Glutamatergic neuron (in vitro differentiated cells): ENCODE measurements around the gene RNASE8. TPM values are rescaled to one million over a fixed set of nuclear protein-coding genes. Genes with fewer than 3 reads are reported as not detected.

Source experiments
- DNase-seq: peaks from one replicate; pipeline ENCODE4 v3.0.0; 2022
- H3K27ac Mint-ChIP-seq: one replicate; pipeline ENCODE4 v1.8.0; 2020; ENCODE audit warnings: mild to moderate bottlenecking, mixed read lengths, inconsistent platforms; ENCODE audit not compliant: unreplicated experiment
- H3K27me3 Mint-ChIP-seq: one replicate; pipeline ENCODE4 v1.8.0; 2020; ENCODE audit warnings: mild to moderate bottlenecking, moderate library complexity, mixed read lengths, inconsistent platforms; ENCODE audit not compliant: unreplicated experiment
- H3K36me3 Mint-ChIP-seq: one replicate; pipeline ENCODE4 v1.8.0; 2020; ENCODE audit warnings: mild to moderate bottlenecking, mixed read lengths, inconsistent platforms; ENCODE audit not compliant: unreplicated experiment
- H3K4me1 Mint-ChIP-seq: one replicate; pipeline ENCODE4 v1.8.0; 2020; ENCODE audit warnings: mild to moderate bottlenecking, low read depth, mixed read lengths, inconsistent platforms; ENCODE audit not compliant: unreplicated experiment
- H3K4me3 Mint-ChIP-seq: one replicate; pipeline ENCODE4 v1.8.0; 2020; ENCODE audit warnings: mild to moderate bottlenecking, mixed read lengths, inconsistent platforms; ENCODE audit not compliant: unreplicated experiment
- H3K9me3 Mint-ChIP-seq: one replicate; pipeline ENCODE4 v1.8.0; 2020; ENCODE audit warnings: mild to moderate bottlenecking, moderate library complexity, mixed read lengths, inconsistent platforms; ENCODE audit not compliant: unreplicated experiment
- total RNA-seq: library from RNA; stranded (reverse); fragmentation: NEBNext Ultra II Directional; extraction: Animal tissue kit (Norgen Biotek cat#: 25700); gene quantifications from one replicate; pipeline ENCODE4 v1.2.1, GENCODE V29; 2021; ENCODE audit not compliant: unreplicated experiment
- TF ChIP-seq, protein P1 (sequence below): fragments of 200-600 bp; sonication (generic); IDR thresholded peaks from one replicate; pipeline ENCODE4 v1.5.0; 2021; ENCODE audit not compliant: partially characterized antibody, unreplicated experiment

The RNASE8 gene
- total RNA-seq, 1 donor from 2014 or later = not detected

DNA sequence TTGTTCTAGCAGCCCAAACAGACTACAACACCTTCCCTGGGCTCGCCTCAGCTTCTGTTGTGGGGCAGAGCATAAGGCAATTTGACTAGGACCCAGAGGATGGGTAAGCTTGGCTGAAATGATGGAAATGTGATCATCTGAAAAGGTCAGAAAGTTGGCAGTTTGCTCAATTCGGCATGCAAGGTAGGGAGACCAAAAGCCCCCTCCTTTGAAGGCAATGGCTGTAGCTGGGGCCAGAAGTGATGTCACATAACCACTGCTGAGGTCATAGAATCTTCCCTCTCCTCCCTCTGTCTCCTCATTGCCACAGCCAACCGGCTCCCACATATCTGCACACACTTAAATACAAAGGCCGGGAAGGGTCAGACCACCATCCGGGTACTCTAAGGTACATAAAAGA is 27.7 kb upstream of the RNASE8 start, which contains the start of gene TPPP2:
TSS of gene TPPP2 (plus strand) at position 301 of the 400 bp plus-strand sequence. CDS start 365 bp downstream, outside the sequence.
- Mint-ChIP-seq H3K36me3 (no peaks in the 10 kb centered on the region), H3K4me1 (peaks cover 3% of the 10 kb centered on the region), H3K27me3 (peaks cover 6% of the 10 kb centered on the region), H3K27ac (no peak within 1 kb of the TSS), H3K4me3 (no peak within 1 kb of the TSS), H3K9me3 (peaks cover 6% of the 10 kb centered on the region)
- no peak for DNase-seq
- TF ChIP-seq, protein P1, sequence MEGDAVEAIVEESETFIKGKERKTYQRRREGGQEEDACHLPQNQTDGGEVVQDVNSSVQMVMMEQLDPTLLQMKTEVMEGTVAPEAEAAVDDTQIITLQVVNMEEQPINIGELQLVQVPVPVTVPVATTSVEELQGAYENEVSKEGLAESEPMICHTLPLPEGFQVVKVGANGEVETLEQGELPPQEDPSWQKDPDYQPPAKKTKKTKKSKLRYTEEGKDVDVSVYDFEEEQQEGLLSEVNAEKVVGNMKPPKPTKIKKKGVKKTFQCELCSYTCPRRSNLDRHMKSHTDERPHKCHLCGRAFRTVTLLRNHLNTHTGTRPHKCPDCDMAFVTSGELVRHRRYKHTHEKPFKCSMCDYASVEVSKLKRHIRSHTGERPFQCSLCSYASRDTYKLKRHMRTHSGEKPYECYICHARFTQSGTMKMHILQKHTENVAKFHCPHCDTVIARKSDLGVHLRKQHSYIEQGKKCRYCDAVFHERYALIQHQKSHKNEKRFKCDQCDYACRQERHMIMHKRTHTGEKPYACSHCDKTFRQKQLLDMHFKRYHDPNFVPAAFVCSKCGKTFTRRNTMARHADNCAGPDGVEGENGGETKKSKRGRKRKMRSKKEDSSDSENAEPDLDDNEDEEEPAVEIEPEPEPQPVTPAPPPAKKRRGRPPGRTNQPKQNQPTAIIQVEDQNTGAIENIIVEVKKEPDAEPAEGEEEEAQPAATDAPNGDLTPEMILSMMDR = no peak

- TF ChIP-seq, protein P1 = no peak
- Mint-ChIP-seq H3K4me3 (no peak overlapping the region), H3K4me1 (peaks cover 3% of the 10 kb centered on the region), H3K36me3 (no peaks in the 10 kb centered on the region), H3K9me3 (peaks cover 6% of the 10 kb centered on the region), H3K27ac (no peak overlapping the region), H3K27me3 (peaks cover 6% of the 10 kb centered on the region)
- DNase-seq = no peak
These were observed 27.1 kb upstream of the RNASE8 start for GRCh38 chr14:21030531-21030930.

GRCh38 chr14:21032326-21033132 is 25.1 kb upstream of the RNASE8 start:
- TF ChIP-seq, protein P1 = no peak
- no peak overlapping the region for H3K27ac Mint-ChIP-seq
- no peaks in the 10 kb centered on the region for H3K36me3 Mint-ChIP-seq
- peaks cover 3% of the 10 kb centered on the region for H3K27me3 Mint-ChIP-seq
- no peak overlapping the region for H3K4me3 Mint-ChIP-seq
- H3K9me3 Mint-ChIP-seq = peaks cover 6% of the 10 kb centered on the region
- no peaks in the 10 kb centered on the region for H3K4me1 Mint-ChIP-seq
- DNase-seq = no peak

DNA sequence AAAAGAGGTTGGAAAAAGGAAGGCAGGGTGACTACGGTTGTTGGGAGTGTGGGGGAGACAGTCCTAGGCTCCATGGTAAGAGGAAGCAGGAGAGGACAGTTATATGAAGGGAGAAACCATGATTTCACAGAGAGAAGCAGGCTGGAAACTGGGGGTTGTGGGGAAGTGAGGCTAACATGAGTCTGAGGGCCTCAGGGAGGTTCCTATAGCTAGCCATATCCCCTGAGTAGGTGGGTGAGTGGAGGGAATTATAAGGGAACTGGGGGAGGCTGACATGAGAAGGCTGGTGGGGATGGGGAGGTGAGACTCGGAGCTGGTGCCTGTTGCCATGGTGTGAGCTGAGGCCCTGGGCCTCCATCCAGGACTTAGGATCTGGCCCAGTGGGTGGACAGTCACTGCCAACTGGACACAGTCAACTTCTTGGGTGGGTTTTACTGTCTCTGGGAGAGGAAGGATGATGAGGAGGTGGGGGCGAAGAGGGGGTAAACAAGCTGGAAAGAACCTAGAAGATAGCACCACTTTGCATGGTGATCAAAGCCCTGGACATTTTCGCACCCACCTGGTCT is 24.4 kb upstream of the RNASE8 start:
- H3K27ac Mint-ChIP-seq = no peak overlapping the region
- no peak for DNase-seq
- H3K4me1 Mint-ChIP-seq = peaks cover 5% of the 10 kb centered on the region
- no peaks in the 10 kb centered on the region for H3K36me3 Mint-ChIP-seq
- H3K4me3 Mint-ChIP-seq = no peak overlapping the region
- peaks cover 6% of the 10 kb centered on the region for H3K9me3 Mint-ChIP-seq
- TF ChIP-seq, protein P1 = no peak
- H3K27me3 Mint-ChIP-seq = peaks cover 4% of the 10 kb centered on the region

DNA sequence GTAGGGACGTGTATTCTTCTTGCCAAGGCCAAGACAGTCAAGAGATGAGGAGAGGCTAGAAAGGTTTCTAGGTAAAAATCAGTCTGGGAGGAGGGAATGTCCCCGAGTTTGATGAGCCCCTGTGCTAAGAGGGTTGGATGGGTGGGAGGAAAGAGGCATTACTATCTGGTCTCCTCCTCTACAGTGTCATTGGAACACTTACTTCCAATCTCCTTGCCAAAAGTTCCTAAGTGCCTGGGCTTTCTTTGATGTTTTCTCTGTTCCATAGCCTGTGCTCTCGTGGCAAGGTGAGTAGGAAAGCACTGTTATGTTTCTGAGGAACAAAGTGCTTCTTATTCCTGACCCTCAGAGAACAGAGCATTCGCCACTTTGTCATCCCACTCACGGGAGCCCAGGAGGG is 22.9 kb upstream of the RNASE8 start, which contains the start of gene RNASE13:
TSS of gene RNASE13 (minus strand) at position 101 of the 400 bp plus-strand sequence. CDS start 519 bp downstream, outside the sequence.
- peaks cover 6% of the 10 kb centered on the region for H3K9me3 Mint-ChIP-seq
- H3K27ac Mint-ChIP-seq = no peak within 1 kb of the TSS
- H3K27me3 Mint-ChIP-seq = peaks cover 6% of the 10 kb centered on the region
- no peak within 1 kb of the TSS for H3K4me3 Mint-ChIP-seq
- DNase-seq = no peak
- H3K36me3 Mint-ChIP-seq = no peaks in the 10 kb centered on the region
- TF ChIP-seq, protein P1 = no peak
- H3K4me1 Mint-ChIP-seq = peaks cover 17% of the 10 kb centered on the region
